Measurements from ENCODE around the gene KCNG2. TPM values are rescaled to one million over a fixed set of nuclear protein-coding genes. Genes with fewer than 3 reads are reported as not detected.

Gene KCNG2
- total and polyA plus RNA-seq, 2 experiments from 2014 or later, result 0.15 TPM; not detected in 1

DNA sequence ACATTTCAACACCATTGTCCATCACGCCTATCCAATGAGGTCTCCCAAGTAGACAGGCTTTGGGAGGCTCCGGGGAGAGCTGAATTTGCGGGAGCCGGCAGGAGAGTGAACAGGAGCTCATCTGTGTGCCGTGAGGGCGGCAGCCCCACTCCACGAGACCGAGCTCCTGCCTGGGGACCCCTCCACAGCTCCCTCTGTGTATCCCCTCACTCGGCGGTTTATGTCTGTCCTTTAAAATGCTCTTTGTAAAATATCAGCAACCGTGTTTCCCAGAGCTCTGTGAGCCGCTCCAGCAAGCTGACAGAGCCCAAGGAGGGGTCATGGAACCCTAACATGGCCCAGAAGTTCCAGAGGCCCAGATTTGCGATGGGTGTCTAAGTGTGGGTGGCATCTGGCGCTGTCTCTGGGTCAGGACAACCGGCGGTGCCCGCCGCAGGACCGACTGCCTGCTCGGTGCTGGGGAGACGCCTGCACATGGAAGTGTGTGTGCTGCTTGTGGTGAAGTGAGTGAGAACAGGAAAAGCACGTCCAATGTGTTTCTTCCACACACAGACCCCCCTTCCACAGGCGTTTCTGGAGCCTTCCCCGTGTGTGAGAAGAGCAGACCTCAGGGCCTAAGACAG, 118.9 kb downstream of the KCNG2 start:
- Histone ChIP-seq H3K27ac (no peak overlapping the region), H3K36me3 (no peaks in the 10 kb centered on the region), H3K4me1 (ENCODE audit: low read depth) (no peaks in the 10 kb centered on the region), H3K4me3 (no peak overlapping the region), H3K27me3 (no peaks in the 10 kb centered on the region), H3K9me3 (ENCODE audit: low read depth) (no peaks in the 10 kb centered on the region)
- TF ChIP-seq, protein P1, sequence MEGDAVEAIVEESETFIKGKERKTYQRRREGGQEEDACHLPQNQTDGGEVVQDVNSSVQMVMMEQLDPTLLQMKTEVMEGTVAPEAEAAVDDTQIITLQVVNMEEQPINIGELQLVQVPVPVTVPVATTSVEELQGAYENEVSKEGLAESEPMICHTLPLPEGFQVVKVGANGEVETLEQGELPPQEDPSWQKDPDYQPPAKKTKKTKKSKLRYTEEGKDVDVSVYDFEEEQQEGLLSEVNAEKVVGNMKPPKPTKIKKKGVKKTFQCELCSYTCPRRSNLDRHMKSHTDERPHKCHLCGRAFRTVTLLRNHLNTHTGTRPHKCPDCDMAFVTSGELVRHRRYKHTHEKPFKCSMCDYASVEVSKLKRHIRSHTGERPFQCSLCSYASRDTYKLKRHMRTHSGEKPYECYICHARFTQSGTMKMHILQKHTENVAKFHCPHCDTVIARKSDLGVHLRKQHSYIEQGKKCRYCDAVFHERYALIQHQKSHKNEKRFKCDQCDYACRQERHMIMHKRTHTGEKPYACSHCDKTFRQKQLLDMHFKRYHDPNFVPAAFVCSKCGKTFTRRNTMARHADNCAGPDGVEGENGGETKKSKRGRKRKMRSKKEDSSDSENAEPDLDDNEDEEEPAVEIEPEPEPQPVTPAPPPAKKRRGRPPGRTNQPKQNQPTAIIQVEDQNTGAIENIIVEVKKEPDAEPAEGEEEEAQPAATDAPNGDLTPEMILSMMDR (IDR thresholded peaks at IDR 0.05; ENCODE audit: low read depth, low read length), result no peak
- DNase-seq (ENCODE audit: low read depth in 1 of 2, low spot score in 1 of 2), result no peak

DNA sequence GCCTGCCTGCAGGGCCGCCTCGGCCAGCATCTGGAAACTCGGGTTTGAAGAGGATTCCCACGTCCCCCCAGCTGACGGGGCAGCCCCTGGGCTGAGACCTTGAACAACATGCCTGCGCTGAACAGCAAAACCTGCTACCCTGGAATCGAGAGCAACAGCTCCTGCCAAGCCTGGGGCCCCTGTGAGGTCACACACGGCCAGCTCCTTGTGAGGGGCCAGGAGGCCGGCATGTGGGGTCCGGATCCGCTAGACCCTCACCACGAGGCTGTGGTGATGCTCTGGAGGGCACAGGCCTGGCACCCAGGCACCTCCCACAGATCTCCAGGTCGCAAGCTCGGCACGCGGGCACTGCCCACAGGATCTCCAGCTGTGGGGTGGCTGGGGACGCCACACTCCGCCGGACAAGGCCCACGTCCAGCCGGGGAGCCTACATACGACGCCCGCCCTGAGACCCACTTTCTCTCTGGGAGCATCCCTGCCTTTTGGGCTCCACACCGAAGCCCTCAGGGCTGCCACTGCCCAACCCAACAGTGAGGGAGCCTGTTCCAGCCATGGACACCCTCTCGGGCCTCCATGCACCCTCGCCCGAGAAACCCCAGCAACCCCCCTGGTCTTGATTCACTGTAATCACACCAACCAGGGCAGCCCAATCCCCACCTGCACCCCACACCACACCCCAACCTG, 119.6 kb downstream of the KCNG2 start:
- Histone ChIP-seq H3K4me1 (ENCODE audit: low read depth) (no peaks in the 10 kb centered on the region), H3K27me3 (no peaks in the 10 kb centered on the region), H3K9me3 (ENCODE audit: low read depth) (no peaks in the 10 kb centered on the region), H3K36me3 (no peaks in the 10 kb centered on the region), H3K4me3 (no peak overlapping the region), H3K27ac (no peak overlapping the region)
- DNase-seq (ENCODE audit: low read depth in 1 of 2, low spot score in 1 of 2), result no peak
- TF ChIP-seq, protein P1 (IDR thresholded peaks at IDR 0.05; ENCODE audit: low read depth, low read length), result no peak

GRCh38 chr18:79917853-79918614, 120.3 kb downstream of the KCNG2 start:
- DNase-seq (ENCODE audit: low read depth in 1 of 2, low spot score in 1 of 2), result no peak
- H3K9me3 ChIP-seq (ENCODE audit: low read depth), result no peaks in the 10 kb centered on the region
- H3K36me3 ChIP-seq, result no peaks in the 10 kb centered on the region
- H3K27me3 ChIP-seq, result no peaks in the 10 kb centered on the region
- H3K4me1 ChIP-seq (ENCODE audit: low read depth), result no peaks in the 10 kb centered on the region
- H3K4me3 ChIP-seq, result no peak overlapping the region
- no peak overlapping the region for H3K27ac ChIP-seq
- TF ChIP-seq, protein P1 (IDR thresholded peaks at IDR 0.05; ENCODE audit: low read depth, low read length), result no peak

- Histone ChIP-seq H3K27ac (no peak overlapping the region), H3K27me3 (no peaks in the 10 kb centered on the region), H3K36me3 (no peaks in the 10 kb centered on the region), H3K9me3 (ENCODE audit: low read depth) (no peaks in the 10 kb centered on the region), H3K4me1 (ENCODE audit: low read depth) (no peaks in the 10 kb centered on the region), H3K4me3 (no peak overlapping the region)
- TF ChIP-seq, protein P1 (IDR thresholded peaks at IDR 0.05; ENCODE audit: low read depth, low read length), result no peak
- no peak for DNase-seq (ENCODE audit: low read depth in 1 of 2, low spot score in 1 of 2)
These were observed 120.9 kb downstream of the KCNG2 start for GRCh38 chr18:79918615-79919011.

- Histone ChIP-seq H3K9me3 (ENCODE audit: low read depth) (no peaks in the 10 kb centered on the region), H3K4me3 (no peak overlapping the region), H3K36me3 (no peaks in the 10 kb centered on the region), H3K27ac (no peak overlapping the region), H3K27me3 (no peaks in the 10 kb centered on the region), H3K4me1 (ENCODE audit: low read depth) (no peaks in the 10 kb centered on the region)
- TF ChIP-seq, protein P1 (IDR thresholded peaks at IDR 0.05; ENCODE audit: low read depth, low read length), result no peak
- DNase-seq (ENCODE audit: low read depth in 1 of 2, low spot score in 1 of 2), result no peak
These were observed 121.4 kb downstream of the KCNG2 start for GRCh38 chr18:79919089-79919488.
